ENCODE results near the gene HAVCR1.

DNA sequence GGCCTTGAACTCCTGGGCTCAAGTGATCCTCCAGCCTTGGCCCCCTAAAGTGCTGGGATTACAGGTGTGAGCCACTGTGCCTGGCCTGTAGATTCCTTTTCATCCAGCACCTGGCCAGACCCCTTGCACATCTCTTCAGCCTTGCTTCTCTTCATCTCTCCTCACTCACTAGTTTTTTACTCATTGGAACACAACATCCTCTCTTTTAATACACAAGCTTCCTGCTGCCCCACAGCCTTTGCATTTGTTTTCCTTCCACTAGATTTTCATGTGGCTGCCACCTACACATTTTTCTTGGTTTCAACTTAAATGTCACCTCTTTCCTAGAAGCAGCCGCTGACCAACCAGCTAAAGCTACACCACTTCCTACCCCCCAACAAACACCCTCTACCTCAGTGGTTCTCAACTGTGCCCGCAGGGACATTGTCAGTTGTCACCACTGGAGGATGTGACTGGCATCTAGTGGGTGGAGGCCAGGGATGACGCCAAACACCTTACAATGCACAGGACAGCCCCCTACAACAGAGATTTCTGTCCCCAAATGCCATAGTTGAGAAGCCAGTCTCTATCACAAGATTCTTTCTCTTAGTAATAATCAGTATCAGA, 33.7 kb downstream of the HAVCR1 start:
- TF ChIP-seq TAF1 (IDR thresholded peaks at IDR 0.05; ENCODE audit: low read depth, low read length) = no peak
- no peak for TF ChIP-seq POLR2A (IDR thresholded peaks at IDR 0.05; ENCODE audit: low read depth, low read length)
